HFF-Myc (cell line): ENCODE measurements around the gene ADIPOR2.

ENCODE experiments used
- DNase-seq: peaks from one replicate; pipeline ENCODE4 v3.0.0-alpha.2; 2011; ENCODE audit warnings: low read depth; ENCODE audit errors: extremely low read depth
- H3K4me3 ChIP-seq: replicated peaks from 2 replicates; pipeline ENCODE4 v1.5.1; 2011; ENCODE audit warnings: low read depth, mild to moderate bottlenecking, control low read depth, low read length
- CTCF ChIP-seq: IDR thresholded peaks from 2 replicates; pipeline ENCODE4 v1.5.1; 2012; ENCODE audit warnings: mild to moderate bottlenecking, low read depth, low read length, control low read depth; ENCODE audit errors: missing control alignments

Gene ADIPOR2

DNA sequence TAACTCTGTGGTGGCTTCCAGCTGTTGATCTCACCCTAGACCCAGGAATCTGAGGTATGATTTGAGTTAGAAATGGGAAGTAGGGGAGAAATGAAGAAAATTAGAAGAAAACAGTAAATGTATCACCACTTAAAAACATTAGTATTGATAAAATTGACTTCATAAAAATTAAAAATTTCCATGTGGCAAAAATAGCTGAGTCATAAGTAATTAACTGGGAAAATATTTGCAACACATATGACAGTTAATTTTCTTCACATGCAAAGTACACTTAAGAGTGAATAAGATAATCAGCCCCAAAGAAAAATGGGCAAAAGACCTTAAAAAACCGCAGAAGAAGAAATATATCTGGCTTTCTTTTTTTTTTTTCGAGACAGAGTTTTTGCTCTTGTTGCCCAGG is 25.5 kb upstream of the ADIPOR2 start:
- DNase-seq: no peak
- no peak overlapping the region for H3K4me3 ChIP-seq
- TF ChIP-seq CTCF: no peak

GRCh38 chr12:1666215-1666614 is 24.7 kb upstream of the ADIPOR2 start:
- no peak overlapping the region for H3K4me3 ChIP-seq
- TF ChIP-seq CTCF: no peak
- no peak for DNase-seq

DNA sequence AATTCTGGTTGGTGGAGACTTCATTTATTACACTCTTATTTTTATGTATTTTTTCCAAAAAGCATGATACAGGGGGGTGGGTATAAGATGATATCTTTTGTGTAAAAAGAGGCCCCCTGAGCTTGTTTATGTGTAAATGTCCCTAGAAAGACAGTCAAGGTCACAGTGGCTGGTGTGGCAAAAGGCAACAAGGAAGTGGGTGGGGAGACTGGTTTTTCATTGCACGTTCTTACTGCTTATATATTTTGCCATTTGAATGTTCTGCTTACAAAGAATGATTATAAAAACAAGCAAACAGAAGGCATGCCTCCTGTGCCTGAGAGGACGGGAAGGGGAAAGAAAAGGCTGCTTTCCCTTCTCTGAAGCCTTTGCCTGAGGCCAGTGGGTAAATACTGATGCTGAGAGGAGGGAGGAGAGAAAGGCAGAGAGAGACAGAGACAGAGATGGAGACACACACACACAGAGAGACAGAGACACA is 24.1 kb upstream of the ADIPOR2 start:
- no peak for TF ChIP-seq CTCF
- DNase-seq: no peak
- no peak overlapping the region for H3K4me3 ChIP-seq

- H3K4me3 ChIP-seq: no peak overlapping the region
- no peak for TF ChIP-seq CTCF
- no peak for DNase-seq
Measured at GRCh38 chr12:1668833-1669543, 21.9 kb upstream of the ADIPOR2 start.

DNA sequence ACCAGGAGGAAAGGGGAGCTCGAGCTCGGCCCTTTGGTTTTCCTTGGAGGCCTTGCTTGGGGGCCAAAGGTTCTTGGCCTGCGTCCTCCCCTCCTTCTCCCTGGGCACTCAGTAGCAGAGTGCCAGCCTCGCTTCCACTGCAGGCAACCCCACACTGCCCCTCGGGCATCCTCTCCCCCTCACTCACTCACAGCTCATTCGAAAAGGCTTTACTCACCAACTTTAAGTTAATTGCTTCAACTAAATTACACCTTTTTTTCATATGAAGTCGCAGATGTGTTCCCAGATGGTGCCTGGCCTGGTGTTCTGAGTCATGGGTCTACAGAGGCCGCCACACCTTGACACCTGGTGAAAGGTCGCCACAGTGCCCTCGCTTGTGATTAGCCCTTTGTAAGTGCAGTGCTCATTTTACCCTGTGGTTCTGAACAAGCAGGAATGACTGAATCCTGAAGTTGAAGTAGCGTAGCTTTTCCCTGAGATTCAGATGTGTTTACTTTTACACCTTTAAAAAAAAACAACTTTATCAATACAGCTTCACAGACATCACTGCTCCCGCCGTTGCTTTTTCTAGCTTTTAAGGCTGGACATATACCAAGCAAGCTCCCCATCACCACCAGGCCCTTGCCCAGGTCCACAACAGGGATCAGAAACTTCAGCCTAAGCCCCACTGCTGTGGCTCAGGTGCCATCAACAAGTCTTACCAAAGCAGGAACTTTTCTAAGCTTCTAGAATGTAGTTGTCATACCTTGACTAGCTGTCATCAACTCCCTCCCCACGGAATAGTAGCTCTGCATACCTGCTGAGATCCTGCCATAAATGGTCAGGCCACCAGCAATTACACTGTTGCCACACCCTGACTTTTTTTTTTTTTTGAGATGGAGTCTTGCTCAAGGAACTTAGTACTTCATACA is 20.3 kb upstream of the ADIPOR2 start:
- H3K4me3 ChIP-seq: no peak overlapping the region
- no peak for DNase-seq
- TF ChIP-seq CTCF: no peak

- no peak overlapping the region for H3K4me3 ChIP-seq
- TF ChIP-seq CTCF: no peak
- DNase-seq: no peak
Measured at GRCh38 chr12:1676043-1676442, 14.8 kb upstream of the ADIPOR2 start.
